GM19351 (cell line): ENCODE results near the gene SRGAP1.
"Not testable (repeated sequence)": the region's sequence is repeated elsewhere in the genome, so short reads cannot be mapped to it uniquely, and the experiment has no call there.

Experiments used
- ATAC-seq: cut with Tn5 transposase; IDR thresholded peaks from one replicate; pipeline ENCODE4 v1.9.1; 2021; ENCODE audit warnings: mild to moderate bottlenecking, moderate library complexity; ENCODE audit not compliant: unreplicated experiment

SRGAP1 gene

GRCh38 chr12:64181430-64182291 lies 337.2 kb downstream of the SRGAP1 start:
- no peak for ATAC-seq

GRCh38 chr12:64184216-64184615 lies 339.7 kb downstream of the SRGAP1 start:
- no peak for ATAC-seq

- ATAC-seq: peak; percentile 96
Measured at GRCh38 chr12:64186789-64187188, 342.3 kb downstream of the SRGAP1 start.

GRCh38 chr12:64187370-64187769 lies 342.9 kb downstream of the SRGAP1 start:
- no peak for ATAC-seq

DNA sequence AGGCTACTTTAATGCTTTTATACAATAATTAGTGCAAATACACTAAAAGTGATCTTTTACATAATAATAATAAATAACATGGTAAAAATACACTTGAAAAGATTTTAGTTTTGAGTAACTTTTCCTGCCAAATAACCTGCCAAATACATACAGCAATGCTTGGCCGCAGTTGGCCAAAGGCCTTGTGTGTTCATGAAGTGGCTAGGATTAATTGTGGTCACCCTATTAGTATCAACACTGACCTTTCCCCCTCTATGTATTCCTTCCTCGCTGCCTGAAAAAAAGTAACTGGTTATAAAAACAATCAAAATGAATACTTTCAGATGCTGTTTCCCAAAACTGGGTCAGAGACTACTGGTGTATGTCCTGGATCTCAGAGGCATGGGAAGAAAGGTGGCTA lies 343.3 kb downstream of the SRGAP1 start:
- no peak for ATAC-seq

- ATAC-seq: no peak
Measured at GRCh38 chr12:64189530-64189929, 345.0 kb downstream of the SRGAP1 start.

DNA sequence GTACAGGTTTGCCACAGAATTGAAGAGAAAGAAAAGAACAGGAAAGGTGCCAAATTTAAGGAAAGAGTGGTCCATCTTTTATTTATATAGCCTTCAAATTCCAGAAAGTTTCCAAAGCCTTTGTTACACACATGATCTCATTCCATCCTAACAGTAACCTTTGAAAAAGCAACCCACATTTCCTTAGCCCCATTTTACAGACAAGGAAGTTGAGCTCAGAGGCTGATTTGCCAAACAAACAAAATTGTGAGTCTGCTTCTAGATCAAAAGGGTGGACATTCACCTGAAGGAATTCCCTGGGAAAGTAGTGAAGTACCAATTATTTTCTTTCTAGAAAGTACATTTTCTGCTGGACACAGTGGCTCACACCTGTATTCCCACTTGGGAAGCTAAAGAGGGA lies 345.6 kb downstream of the SRGAP1 start:
- no peak for ATAC-seq

DNA sequence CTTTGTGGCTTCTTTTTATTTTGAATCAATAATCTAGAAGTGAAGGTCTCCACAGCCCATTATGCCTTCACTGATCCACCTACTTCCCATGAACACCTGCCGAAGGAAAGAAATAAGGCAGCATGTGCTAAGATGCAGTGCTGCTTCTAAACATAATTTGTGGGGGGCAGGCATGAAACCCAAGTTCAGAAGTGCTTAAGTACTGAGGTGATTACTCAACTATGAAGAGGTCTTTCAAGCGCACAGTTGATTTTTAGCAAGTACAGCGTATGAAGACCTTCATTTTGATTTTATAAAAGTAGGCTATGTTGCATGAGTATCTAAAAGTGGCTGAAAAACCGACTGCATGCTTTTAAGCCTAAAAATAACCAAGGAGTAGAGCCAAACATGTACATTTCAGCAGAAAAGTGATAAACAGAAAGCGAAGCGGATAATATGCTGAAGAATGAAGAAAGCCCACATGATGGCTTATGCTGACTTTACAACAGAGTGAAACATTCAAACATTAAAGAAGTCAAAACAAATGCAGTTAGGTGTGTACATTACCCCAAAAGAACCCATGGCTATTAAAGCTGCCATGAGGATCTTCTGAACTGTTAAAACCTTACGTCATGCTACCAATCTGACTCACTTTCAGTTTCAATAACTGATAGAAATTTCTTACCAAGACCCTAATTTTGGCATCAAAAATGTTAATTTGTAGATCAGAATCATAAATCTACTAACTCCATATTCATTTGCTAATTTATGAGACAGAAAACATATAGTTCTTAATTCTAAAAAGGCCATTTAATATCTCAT lies 348.3 kb downstream of the SRGAP1 start:
- ATAC-seq: peak; percentile 95

- ATAC-seq: no peak
Measured at GRCh38 chr12:64193931-64194330, 349.4 kb downstream of the SRGAP1 start.

DNA sequence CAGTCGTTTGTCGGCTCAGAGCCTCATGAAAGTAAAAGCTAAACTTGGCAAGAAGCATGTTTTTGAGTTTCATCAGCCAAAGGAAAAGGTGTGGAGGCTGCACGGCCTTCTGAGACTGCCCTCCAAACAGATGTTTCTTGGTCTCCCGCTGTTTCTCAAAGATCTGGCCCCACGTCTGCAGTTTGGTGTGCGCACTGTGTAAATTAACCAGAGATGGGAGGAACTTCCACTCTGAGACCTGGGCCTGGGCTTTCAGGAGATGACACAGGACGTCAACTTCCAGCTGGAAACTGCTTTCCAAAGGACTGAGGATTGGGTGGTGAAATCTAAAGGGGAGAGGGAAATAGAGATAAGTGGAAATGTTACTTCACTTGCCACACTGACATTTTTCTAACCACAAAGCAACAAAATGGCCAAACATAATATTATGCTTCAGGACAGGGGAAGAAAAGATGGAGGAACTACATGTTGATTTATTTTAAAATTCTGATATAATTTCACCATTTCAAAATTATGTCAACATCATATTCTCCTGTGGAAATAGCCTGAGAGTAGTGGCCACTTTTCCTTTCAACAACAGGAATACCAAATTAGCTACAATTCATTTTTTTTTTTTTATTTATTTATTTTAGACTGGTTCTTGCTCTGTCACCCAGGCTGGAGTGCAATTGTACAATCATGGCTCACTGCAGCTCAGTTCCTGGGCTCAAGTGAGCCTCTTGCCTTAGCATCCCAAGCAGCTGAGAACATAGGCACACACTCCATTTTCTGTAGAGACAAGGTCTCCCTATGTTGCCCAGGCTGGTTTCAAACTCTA lies 350.0 kb downstream of the SRGAP1 start:
- no peak for ATAC-seq

DNA sequence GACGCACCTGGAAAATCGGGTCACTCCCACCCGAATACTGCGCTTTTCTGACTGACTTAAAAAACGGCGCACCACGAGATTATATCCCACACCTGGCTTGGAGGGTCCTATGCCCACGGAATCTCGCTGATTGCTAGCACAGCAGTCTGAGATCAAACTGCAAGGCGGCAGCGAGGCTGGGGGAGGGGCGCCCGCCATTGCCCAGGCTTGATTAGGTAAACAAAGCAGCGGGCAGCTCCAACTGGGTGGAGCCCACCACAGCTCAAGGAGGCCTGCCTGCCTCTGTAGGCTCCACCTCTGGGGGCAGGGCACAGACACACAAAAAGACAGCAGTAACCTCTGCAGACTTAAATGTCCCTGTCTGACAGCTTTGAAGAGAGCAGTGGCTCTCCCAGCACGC lies 351.3 kb downstream of the SRGAP1 start:
- not testable (repeated sequence) for ATAC-seq

DNA sequence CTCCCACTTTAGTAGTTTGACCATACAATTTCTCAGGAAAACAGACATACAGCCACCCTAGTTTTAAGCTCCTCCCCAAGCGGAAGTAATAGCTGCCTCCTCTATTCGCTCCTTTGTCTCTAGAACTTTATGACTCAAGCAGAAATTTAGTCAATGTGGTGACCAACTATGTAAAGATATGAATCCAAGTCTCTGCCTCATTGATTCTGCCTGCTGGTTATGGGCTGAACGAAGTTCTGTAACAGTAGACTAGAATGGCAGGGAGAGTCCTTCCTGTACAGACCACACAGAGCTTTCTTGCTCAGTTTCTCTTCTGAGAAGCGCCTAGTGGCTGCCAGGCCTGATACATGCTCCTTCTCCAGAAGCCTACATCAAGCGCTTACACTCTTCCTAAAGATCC lies 358.5 kb downstream of the SRGAP1 start:
- no peak for ATAC-seq

- no peak for ATAC-seq
Measured at GRCh38 chr12:64203775-64204174, 359.3 kb downstream of the SRGAP1 start.

DNA sequence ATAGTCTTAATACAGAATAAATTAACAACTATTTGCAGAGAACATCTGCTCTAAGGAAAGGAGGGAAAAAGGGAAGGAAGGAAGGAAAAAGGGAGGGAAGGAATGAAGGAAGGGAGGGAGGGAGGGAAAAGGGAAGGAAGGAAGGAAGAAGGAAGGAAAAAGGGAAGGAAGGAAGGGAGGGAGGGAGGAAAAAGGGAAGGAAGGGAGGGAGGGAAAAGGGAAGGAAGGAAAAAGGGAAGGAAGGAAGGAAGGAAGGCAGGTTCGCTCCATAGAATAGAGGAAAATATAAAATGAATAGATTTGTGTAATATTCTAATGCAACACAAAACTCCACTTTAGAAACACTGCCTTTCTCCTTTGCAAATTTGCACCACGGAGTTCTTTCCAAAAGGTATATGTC lies 361.0 kb downstream of the SRGAP1 start:
- ATAC-seq: no peak

DNA sequence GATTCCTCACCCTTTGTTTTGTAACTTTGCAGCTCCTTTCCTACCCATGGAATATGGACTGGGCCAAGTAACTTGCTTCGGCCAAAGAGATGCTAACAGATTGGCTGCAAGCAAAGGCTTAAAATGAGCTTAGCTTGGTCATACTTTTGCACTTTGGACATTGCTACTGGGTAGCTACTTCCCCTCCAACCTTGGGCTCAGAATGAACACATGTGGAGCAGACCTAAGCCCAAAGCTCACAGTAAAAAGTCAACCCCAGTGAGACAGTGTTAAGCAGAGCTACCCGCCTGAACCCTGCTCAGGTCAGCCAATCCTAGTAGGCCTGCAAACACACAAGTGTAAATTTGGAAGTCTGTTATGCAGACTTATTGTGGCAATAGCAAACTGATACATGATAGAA lies 363.0 kb downstream of the SRGAP1 start:
- no peak for ATAC-seq
